Hepatic stellate cell (primary cell): ENCODE results near the gene MPP2.
"Not testable (repeated sequence)": the region's sequence is repeated elsewhere in the genome, so short reads cannot be mapped to it uniquely, and the experiment has no call there.

Source experiments
- DNase-seq: peaks from one replicate; pipeline ENCODE4 v3.0.0; 2011; ENCODE audit warnings: low spot score

The MPP2 gene

DNA sequence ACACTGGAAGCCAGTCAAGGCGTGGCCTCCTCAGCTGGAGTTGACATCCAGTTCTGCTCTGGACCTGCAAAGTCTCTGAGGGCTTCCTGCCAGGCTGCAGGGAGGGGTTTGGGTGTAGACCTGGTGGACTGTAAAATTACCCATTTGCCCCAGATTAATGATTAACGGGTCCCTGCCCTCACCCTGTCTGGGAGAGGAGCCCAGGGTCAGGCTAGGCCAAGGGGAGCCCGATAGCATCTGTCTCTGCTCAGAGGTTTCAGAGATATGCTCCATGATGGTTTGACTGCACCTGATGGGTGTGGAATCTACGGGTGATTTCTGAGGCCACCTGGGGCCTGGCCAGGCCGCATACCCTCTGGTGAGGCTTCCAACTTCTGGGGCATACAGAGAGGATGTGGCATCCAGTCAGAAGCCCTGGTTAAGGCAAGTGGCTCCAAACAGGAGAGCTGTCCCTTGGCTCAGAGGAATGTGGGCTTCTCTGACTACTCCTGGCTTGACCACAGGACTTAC is 23.8 kb upstream of the MPP2 start:
- DNase-seq = no peak

DNA sequence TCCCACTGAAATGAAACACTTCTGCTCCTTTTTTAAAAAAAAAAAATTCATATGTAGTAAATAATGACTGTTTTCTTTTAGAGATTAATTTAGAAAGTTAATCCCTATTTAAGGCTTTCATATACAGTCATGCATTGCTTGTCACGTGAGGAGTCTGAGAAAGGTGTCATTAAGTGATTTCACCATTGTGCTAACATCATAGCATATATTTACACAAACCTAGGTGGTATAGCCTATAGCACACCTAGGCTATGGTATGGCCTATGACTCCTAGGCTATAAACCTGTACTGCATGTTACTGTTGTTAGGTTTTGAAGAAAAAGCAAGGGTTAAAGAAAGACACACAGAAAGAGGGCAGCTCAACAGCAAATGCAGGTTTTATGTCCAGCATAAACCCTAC is 21.3 kb upstream of the MPP2 start:
- no peak for DNase-seq

DNA sequence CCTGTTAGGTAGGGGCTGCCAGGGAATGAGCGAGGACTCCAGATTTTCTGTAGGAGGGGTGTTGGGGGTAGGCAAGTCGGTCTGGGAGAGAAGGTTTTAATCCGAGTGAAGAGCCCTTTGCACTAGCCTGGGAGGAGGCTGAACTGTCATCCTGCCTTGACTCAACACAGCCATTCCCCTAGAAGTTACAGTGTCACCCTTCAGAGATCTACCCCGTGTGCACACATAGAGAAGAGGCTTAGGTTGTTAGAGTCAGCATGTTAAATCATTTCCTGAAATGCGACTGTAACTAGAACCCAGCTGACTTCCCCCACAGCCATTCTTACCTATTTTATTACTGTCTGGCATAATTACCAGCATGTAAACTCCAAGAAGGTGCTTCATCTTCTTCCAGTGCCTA is 20.6 kb upstream of the MPP2 start:
- DNase-seq = not testable (repeated sequence)

DNA sequence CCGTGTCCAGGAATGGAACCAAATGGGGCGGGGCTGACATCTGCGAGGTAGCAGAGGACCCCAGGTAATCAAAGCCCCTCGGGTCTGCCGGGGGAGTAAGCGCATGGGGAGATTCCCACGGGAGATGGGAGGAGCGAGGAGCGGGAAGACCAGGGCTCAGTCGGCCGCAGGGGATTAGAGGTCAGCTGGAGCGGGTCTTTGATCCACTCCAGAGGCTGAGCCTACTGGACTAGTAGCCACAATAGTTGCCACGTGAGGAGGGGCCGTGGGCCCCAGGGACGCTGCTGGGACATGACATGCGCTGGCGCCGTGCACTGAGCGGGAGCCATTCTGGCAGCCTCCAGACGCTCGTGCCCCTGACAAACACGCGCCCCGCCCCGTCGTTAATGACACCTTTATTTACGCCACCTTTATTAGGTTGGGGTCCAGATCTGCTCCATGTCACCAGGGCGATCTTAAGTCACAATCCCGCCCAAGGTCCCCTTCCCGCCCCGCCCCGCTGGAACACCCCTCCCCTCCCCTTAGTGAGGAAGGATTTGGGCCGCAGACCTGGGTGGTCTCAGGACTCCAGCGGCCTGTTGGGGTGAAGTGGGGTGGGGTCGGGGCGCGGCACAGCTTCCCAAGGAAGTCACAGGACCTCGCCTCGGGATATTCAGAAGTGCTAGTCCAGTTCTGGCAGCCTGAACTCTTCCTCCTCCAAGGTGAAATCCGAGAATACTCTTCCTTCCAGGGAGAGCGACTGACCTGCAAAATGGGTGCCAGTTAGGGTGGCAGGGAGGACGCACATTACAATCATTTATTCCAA is 19.9 kb upstream of the MPP2 start:
- no peak for DNase-seq

DNA sequence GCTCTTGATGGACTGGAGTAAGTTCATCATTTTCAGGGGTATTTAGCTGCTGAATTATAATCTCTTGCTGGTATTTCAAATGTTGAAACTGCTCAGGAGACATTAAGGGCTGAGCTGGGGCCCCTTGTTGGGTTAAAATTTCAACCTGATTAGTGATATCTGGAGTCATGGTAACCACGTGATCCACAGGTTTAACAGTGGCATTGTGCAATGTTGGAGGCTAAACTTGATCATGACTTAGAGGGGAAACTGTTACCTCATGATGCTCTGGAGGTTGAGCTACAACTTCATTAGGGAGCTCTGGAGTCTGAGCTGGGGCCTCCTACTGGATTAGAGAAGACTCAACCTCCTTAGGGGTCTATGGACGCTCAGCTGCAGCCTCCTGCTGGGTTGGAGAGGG is 17.2 kb upstream of the MPP2 start:
- no peak for DNase-seq

DNA sequence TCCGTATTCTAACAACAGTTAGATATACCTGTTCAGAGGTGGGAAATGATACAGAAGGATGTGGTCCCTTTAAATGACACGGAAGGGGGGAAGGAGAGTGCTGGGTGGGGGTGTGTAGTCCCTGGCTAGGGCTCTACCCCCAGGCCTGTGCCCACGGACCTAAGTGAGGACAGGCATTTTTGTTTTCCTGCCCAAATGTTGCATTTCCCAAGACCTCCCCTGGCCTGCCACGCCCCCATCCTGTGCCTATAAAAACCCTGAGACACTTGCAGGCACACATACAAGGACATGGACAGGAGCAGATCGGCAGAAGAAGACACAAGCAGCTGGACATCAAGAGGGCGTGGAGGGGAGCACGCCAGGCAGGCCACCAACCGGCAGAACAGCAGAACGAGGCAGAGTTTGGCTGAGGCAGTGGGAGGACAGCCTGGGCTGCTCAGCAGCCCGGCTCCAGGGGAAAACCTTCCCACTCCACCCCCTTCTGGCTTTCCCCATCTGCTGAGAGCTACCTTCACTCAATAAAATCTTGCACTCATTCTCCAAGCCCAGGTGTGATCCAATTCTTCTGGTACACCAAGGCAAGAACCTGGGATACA is 13.3 kb upstream of the MPP2 start:
- DNase-seq = no peak

DNA sequence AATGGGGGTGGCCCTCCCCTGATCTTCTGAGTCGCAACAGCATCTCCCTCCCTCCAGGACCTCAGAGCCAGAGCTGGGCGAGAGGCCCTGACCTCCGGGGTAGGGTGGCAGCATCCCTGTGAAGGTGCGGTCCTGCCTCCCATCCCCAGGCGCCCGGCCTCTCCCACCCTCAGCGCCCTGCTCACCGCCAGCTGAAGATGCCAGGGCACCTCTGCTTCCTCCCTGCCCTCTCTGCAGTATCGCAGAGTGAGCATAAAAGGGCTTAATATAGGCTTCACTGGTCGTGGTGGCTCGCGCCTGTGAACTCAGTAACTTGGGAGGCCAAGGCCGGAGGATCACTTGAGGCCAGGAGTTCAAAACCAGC is 10.7 kb upstream of the MPP2 start:
- no peak for DNase-seq

DNA sequence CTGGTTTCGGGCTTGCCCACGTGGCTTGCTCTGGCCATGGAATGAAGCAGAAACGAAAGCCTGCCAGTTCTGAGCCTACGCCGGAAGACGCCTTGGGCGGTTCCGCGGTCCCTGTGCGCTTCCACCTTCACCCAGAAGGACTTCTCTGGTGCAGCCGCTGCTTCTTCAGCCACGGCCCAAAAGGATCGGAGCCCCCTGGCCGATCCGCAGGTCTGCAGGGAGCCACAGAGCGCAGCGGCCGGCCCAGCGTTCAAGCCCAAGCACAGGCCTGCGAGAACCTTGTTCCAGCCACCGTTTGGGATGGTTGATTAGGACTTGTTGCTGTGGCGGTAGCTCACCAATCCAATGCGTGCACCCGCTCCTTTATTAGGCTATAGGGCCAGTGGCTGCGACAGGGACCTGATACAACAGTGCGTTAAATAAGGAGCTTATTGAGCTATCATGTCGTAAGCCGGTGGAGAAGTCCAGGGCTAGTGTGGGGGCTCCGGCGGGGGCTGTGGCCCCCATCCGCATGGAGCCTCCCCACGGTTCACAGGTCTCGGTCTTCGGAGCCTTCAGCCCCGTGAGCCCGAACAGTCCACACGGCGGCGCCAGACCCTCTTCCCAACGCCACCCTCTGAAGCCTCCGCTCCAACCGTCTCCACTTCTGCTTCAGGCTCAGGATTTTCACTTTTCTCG is 10.2 kb upstream of the MPP2 start:
- DNase-seq = peak; percentile 50

DNA sequence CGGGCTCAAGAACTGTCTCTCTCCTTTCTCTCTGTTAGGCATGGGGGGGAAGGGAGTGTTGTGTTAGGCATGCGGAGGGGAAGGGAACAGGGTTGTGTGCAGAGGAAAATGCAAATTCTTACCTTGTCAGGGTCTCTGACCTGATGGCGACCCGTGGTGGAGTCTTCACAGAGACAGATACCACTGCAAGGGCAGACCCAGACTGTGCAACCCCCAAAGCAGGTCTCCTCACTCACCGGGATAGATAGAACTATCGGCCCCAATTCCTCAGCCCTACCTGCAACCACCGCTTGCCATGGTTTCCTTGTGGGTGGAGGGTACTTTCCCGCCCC is 9.6 kb upstream of the MPP2 start:
- DNase-seq = no peak

DNA sequence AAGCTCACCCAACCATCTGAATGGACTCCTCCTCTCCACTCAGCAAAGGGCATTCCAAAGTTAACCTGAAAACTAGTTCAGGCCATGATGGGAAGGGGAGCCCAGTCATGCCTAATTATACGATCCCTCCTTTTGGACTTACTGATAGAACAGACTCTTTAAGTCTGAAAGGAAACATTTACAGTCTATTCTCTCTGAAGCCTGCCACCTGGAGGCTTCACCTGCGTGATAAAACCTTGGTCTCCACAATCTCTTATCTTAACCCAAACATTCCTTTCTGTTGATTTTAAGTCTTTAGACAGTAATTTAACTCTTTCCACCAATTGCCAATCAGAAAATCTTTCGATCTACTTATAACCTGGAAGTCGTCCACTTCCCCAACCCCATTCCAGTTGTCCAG is 9.0 kb upstream of the MPP2 start:
- DNase-seq = no peak

DNA sequence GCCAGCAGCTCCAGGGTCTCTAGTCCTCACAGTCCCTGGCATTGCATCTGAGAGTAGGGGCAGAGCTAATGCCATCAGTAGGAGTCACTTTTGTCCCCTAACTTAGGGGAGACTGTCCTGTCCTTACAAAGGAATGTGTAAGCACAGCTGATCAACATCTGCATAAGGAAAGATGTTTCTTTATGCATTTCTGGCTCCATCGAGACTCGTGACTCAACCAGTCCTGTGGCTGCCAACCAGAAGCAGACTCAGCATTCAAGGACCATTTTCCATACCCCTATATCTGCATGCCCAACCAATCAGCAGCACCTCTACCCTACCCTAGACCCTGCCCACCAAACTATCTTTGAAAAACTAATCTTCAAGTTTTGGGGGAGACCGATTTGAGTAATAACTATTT is 8.2 kb upstream of the MPP2 start:
- DNase-seq = no peak

DNA sequence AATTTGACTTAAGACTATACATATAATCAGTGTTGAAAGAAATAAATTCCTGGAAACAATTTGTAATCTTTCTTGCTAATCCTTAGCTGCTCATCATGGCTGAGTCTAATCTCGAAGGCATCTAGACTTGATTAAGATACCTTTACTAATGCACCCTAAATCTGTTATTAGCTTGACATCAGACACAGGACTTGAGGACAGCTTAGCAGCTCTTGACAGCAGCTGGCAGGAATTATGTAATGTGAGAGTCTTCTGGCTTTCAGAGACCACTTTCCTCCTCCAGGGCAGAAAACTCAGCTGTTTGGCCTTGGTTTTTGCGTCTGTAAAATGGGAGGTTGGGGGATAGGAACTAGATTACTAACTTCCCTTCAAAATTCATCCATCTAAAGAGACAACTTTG is 7.1 kb upstream of the MPP2 start:
- DNase-seq = no peak

DNA sequence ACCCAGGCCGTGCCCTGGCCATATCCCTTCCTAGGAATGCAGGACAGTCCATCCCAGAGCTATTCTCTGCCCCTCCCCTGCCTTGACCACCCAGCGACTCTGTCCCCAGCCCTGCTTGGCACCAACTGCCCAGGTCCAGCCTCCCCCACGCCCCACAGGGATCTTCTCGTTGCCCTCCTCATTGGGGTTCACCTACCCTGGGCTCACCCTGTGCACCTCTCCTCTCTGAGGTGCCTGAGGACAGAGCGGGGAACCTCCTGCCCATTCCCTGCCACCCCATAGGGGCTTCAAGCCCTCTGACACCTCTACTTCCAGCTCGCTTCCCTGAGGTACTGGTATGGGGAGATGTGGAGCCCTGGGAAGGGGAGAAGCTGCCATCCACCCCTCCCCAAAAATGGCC is 6.2 kb upstream of the MPP2 start:
- no peak for DNase-seq

DNA sequence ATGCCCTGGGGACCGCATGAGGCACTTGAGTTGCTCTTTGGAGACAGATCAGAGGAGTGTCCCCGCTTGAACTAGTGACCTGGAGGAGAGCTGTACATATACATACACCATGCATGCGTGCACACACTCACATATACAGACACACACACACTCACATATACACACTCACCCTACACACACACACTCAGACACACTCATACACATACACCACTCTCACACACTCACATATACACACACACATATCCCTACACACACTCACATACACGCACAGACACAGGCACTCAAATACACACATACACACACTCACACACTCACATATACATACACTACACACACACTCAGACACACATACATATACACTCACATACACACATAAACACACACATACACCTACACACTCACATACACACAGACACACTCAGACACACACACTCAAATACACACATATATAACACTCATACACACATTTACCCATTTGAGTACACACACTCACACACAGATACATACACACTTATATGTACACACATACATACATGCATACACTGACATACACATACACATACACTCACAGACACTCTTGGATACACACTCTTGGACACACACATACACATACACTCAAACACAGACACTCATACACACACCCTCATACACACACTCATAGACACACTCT is 5.4 kb upstream of the MPP2 start:
- no peak for DNase-seq

DNA sequence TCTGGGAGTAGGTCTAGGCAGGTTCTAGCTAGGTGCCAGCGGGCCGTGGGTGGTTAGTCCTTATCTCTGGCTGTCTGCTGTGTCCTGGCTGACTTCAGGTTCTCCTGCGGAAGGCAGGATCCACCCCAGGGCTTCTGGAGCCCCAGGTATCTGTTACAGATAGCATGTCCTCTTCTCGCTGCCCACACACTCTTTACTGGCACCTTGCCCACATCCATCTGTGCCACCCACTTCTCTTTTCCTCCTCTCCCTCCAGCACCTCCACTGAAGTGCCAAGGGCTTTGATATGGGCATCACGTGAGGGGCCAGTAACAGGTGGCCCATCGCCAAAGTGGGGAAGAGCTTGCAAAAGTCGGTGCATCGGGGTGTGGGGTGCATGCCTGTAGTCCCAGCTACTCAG is 4.6 kb upstream of the MPP2 start:
- no peak for DNase-seq

DNA sequence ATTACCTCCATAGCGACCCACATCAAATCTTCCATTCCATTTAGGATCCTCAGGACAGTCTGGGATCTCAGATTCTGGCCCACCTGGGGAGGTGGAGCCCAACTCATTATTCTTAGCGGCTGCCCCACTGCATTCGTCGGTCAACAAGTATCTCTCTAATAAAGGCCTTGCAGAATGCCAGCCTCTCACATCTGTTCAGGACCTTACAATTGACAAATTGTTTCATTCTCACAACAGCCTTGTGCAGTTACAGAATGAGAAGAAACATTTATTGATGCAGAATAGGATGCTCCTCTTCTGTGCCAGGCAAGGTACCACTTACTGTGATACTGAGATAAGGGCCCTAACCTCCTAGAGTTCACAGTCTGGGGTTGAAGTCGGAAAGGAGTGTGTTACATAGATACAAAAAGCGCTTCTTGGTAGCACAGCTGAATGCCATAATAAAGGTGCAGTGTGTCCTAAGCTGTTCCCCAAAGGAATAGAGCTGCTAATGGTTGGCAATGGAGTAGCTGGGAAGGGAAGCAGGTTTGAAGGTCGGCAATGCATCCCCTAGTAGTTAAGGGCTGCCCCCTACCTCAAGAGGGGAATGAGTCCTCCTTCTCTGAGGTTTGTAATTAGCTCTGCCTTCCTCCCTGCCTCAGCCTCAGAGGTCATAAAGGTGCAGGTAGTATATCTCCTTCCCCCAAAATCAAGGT is 2.3 kb upstream of the MPP2 start:
- no peak for DNase-seq

DNA sequence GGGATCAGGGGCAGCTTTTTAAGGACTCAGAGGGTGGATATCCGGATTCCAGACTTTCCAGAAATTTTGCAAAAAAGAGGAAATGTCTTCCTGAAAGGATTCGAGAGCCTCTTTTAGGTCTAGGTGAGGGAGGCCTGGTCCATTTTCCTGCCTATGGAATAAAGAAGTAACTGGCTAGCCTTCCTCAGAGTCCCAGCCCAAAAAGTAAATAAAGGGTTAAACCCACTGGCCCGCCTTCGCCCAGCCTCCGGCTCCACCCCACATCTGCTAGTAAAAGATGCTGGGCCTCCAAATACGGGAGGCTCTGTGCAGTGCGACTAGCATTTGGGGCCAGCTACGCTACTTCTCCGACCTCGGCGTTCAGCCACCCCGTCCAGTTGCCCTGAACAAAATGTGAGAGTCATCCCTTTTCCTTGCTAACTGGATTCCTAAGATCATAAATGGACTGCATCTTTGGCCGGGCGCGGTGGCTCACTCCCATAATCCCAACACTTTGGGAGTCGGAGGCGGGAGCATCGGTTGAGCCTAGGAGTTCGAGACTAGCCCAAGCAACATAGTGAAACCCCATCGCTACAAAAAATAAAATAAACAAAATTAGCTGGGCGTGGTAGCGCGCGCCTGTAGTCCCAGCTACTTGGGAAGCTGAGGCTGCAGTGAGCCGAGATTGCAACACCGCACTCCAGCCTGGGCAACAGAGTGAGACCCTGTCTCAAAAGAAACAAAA is 824 bp upstream of the MPP2 start:
- DNase-seq = peak; percentile 84

DNA sequence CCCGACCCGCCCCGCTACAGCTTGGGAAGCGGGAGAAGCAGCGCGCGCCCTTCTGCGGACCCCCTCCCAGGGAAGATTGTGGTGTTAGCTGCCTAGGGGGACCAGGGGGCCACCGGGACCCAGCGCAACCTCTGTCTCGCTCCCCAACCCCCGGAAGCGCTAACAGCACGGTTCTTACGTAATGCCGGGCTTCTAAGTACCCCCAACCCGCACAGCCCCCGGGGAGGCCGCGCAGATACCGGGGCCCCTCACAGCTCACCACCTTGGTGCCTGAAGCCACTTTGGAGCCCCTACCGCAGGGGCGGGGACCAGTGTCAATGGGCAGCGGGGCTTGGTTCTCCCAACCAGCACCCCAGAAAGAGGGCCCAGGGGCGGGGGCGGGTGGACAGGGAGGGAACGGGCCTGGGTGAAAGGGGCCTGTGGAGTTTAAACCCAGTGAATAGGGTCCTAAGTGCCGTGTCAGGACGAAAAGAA is 348 bp downstream of the MPP2 start:
- no peak for DNase-seq

DNA sequence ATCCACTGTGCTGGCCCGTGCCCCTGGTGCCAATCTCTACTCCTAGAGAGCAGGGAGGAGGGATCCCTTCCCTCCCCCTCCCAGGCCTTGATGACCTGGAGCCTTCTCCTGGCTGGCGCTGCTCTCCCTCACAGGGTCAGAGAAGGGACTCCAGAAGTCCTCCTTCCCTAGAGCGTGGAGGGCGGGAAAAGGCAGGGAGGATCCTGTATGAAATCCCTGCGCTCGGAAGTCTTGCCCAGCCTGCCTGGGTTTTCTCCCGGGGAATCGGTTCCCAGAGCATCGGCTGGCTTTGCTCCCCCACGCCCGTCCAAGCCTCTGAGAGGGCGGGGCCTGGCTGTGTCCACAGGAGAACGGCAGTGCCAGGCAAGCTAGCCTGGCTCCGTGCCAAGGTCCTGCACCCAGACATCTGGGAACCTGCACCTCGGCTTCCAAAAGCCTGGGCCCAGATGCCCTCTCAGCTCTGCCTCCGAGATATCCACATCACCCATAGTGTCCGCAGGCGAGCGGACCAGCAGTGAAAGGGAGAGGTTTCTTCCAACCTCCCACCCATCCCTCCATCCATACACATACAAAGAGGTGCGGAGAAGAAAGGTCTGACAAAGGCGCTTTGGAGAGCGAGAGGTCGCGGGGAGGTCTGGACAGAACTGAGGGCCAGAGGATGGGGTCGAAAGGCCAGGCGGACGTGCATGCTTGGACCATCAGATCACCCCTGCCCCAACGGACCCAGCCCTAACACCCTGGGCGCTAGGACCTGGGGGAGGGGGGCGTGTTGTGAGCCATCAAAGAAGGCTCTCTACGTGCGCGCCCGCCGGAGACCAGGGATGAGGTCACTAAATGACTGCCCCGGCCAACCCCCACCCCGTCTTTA is 1.1 kb downstream of the MPP2 start:
- peak; percentile 66 for DNase-seq

DNA sequence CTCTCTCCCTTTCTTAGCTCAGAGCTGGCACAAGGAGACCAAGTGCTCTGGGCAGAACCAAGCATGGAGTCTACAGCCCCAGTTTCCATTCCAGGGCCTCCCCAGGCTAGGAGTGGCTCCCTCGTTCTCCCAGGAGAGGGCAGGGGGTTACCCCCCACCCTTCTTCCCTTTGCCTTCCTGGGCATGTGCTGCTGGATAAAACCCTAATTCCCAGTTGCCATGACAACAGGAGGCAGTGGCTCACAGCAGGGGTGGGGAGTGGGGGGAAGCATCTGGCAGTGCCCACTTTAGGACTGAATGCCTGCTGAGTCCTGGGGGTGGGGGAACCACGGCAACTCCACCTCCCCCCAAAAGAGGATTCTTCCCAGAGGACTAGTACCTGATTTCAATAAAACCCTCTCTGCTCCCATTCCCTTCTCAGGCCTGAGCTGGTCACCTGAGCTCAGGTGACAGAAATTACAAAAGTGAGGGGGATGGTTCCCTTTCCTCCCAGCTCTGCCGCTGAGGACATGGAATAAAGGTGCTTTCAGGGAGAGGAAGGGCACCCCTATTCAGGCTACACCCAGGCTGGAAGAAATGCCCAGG is 1.8 kb downstream of the MPP2 start:
- no peak for DNase-seq
